Smooth muscle cell (in vitro differentiated cells): ENCODE results near the gene ABCA4. TPM values are rescaled to one million over a fixed set of nuclear protein-coding genes. Genes with fewer than 3 reads are reported as not detected.

Experiments used
- polyA plus RNA-seq: library from polyadenylated mRNA; unstranded; fragments of >200 nt; fragmentation: Nextera tagmentation; extraction: Ambion mirVana; gene quantifications from 2 replicates; pipeline ENCODE4 v1.2.1, GENCODE V29; 2016
- total RNA-seq: library from RNA; depleted of rRNA; stranded (reverse); fragments of >200 nt; gene quantifications from 2 replicates; pipeline ENCODE4 v1.2.3, GENCODE V29; 2014

Gene ABCA4
- total and polyA plus RNA-seq, 2 experiments from 2014 or later, result 0.46 to 0.99 TPM

Other genes starting within 250 kb of the ABCA4 start
- 42.7 and 51.0 TPM in 2 replicates for gene DNTTIP2, start 241.9 kb downstream of the ABCA4 start, total RNA-seq
- 37.9 and 44.9 TPM in 2 replicates for gene DNTTIP2, start 241.9 kb downstream of the ABCA4 start, polyA plus RNA-seq
- 9.7 and 14.7 TPM in 2 replicates for gene GCLM, start 211.7 kb downstream of the ABCA4 start, total RNA-seq
- gene GCLM, start 211.7 kb downstream of the ABCA4 start, polyA plus RNA-seq, result 15.9 and 19.7 TPM in 2 replicates
- 36.3 and 39.9 TPM in 2 replicates for gene ARHGAP29, start 116.4 kb upstream of the ABCA4 start, total RNA-seq
- gene ARHGAP29, start 116.4 kb upstream of the ABCA4 start, polyA plus RNA-seq, result 8.0 and 22.8 TPM in 2 replicates